ENCODE data around the gene CAMK1D.

The CAMK1D gene

GRCh38 chr10:12408472-12408871 lies 59.1 kb downstream of the CAMK1D start:
- peaks cover 9% of the 10 kb centered on the region for H3K4me1 Mint-ChIP-seq (ENCODE audit: low read depth)
- intact Hi-C loops (cut with micrococcal nuclease): no loop called here
- H3K9me3 Mint-ChIP-seq: no peaks in the 10 kb centered on the region
- H3K27me3 Mint-ChIP-seq: no peaks in the 10 kb centered on the region
- peaks cover 39% of the 10 kb centered on the region for H3K36me3 Mint-ChIP-seq (ENCODE audit: low read depth)
- no peak overlapping the region for H3K4me3 Mint-ChIP-seq
- H3K27ac Mint-ChIP-seq: no peak overlapping the region

- H3K36me3 Mint-ChIP-seq (ENCODE audit: low read depth): peaks cover 32% of the 10 kb centered on the region
- no peak overlapping the region for H3K4me3 Mint-ChIP-seq
- H3K4me1 Mint-ChIP-seq (ENCODE audit: low read depth): peaks cover 10% of the 10 kb centered on the region
- intact Hi-C loops (cut with micrococcal nuclease): no loop called here
- H3K9me3 Mint-ChIP-seq: no peaks in the 10 kb centered on the region
- H3K27me3 Mint-ChIP-seq: no peaks in the 10 kb centered on the region
- H3K27ac Mint-ChIP-seq: no peak overlapping the region
These were observed 59.8 kb downstream of the CAMK1D start for GRCh38 chr10:12409161-12409560.

- Mint-ChIP-seq H3K4me3 (no peak overlapping the region), H3K27me3 (no peaks in the 10 kb centered on the region), H3K27ac (no peak overlapping the region), H3K4me1 (ENCODE audit: low read depth) (peaks cover 13% of the 10 kb centered on the region), H3K36me3 (ENCODE audit: low read depth) (peaks cover 32% of the 10 kb centered on the region), H3K9me3 (no peaks in the 10 kb centered on the region)
- intact Hi-C loops (cut with micrococcal nuclease): no loop called here
These were observed 60.3 kb downstream of the CAMK1D start for GRCh38 chr10:12409613-12410012.

- intact Hi-C loops (cut with micrococcal nuclease): no loop called here
- Mint-ChIP-seq H3K36me3 (ENCODE audit: low read depth) (peaks cover 18% of the 10 kb centered on the region), H3K4me1 (ENCODE audit: low read depth) (peaks cover 18% of the 10 kb centered on the region), H3K9me3 (no peaks in the 10 kb centered on the region), H3K27ac (no peak overlapping the region), H3K4me3 (no peak overlapping the region), H3K27me3 (no peaks in the 10 kb centered on the region)
These were observed 63.5 kb downstream of the CAMK1D start for GRCh38 chr10:12412666-12413368.

- intact Hi-C loops (cut with micrococcal nuclease): no loop called here
- Mint-ChIP-seq H3K4me3 (no peak overlapping the region), H3K9me3 (no peaks in the 10 kb centered on the region), H3K4me1 (ENCODE audit: low read depth) (peaks cover 23% of the 10 kb centered on the region), H3K27me3 (no peaks in the 10 kb centered on the region), H3K36me3 (ENCODE audit: low read depth) (peaks cover 16% of the 10 kb centered on the region), H3K27ac (no peak overlapping the region)
These were observed 64.0 kb downstream of the CAMK1D start for GRCh38 chr10:12413369-12413711.

GRCh38 chr10:12414278-12414989 lies 65.1 kb downstream of the CAMK1D start:
- Mint-ChIP-seq H3K36me3 (ENCODE audit: low read depth) (peaks cover 6% of the 10 kb centered on the region), H3K27me3 (no peaks in the 10 kb centered on the region), H3K27ac (no peak overlapping the region), H3K4me3 (no peak overlapping the region), H3K4me1 (ENCODE audit: low read depth) (peaks cover 30% of the 10 kb centered on the region), H3K9me3 (no peaks in the 10 kb centered on the region)
- intact Hi-C loops (cut with micrococcal nuclease): no loop called here

GRCh38 chr10:12416344-12417050 lies 67.2 kb downstream of the CAMK1D start:
- Mint-ChIP-seq H3K9me3 (no peaks in the 10 kb centered on the region), H3K27ac (no peak overlapping the region), H3K4me1 (ENCODE audit: low read depth) (peaks cover 30% of the 10 kb centered on the region), H3K4me3 (peak overlapping the region; percentile 46), H3K36me3 (ENCODE audit: low read depth) (peaks cover 6% of the 10 kb centered on the region), H3K27me3 (no peaks in the 10 kb centered on the region)
- intact Hi-C loops (cut with micrococcal nuclease): no loop called here

GRCh38 chr10:12417331-12417730 lies 68.0 kb downstream of the CAMK1D start:
- H3K27ac Mint-ChIP-seq: no peak overlapping the region
- H3K4me3 Mint-ChIP-seq: no peak overlapping the region
- no peaks in the 10 kb centered on the region for H3K27me3 Mint-ChIP-seq
- H3K36me3 Mint-ChIP-seq (ENCODE audit: low read depth): peaks cover 9% of the 10 kb centered on the region
- H3K4me1 Mint-ChIP-seq (ENCODE audit: low read depth): peaks cover 30% of the 10 kb centered on the region
- intact Hi-C loops (cut with micrococcal nuclease): no loop called here
- no peaks in the 10 kb centered on the region for H3K9me3 Mint-ChIP-seq

GRCh38 chr10:12418000-12418399 lies 68.7 kb downstream of the CAMK1D start:
- intact Hi-C loops (cut with micrococcal nuclease): no loop called here
- no peak overlapping the region for H3K4me3 Mint-ChIP-seq
- H3K4me1 Mint-ChIP-seq (ENCODE audit: low read depth): peaks cover 30% of the 10 kb centered on the region
- H3K27ac Mint-ChIP-seq: no peak overlapping the region
- H3K27me3 Mint-ChIP-seq: no peaks in the 10 kb centered on the region
- H3K36me3 Mint-ChIP-seq (ENCODE audit: low read depth): peaks cover 12% of the 10 kb centered on the region
- no peaks in the 10 kb centered on the region for H3K9me3 Mint-ChIP-seq

GRCh38 chr10:12418725-12419261 lies 69.4 kb downstream of the CAMK1D start:
- H3K4me3 Mint-ChIP-seq: no peak overlapping the region
- H3K36me3 Mint-ChIP-seq (ENCODE audit: low read depth): peaks cover 12% of the 10 kb centered on the region
- H3K27me3 Mint-ChIP-seq: no peaks in the 10 kb centered on the region
- H3K4me1 Mint-ChIP-seq (ENCODE audit: low read depth): peaks cover 30% of the 10 kb centered on the region
- intact Hi-C loops (cut with micrococcal nuclease): no loop called here
- no peaks in the 10 kb centered on the region for H3K9me3 Mint-ChIP-seq
- H3K27ac Mint-ChIP-seq: no peak overlapping the region

GRCh38 chr10:12419262-12419847 lies 70.0 kb downstream of the CAMK1D start:
- Mint-ChIP-seq H3K27me3 (no peaks in the 10 kb centered on the region), H3K27ac (no peak overlapping the region), H3K36me3 (ENCODE audit: low read depth) (peaks cover 18% of the 10 kb centered on the region), H3K4me1 (ENCODE audit: low read depth) (peaks cover 31% of the 10 kb centered on the region), H3K4me3 (no peak overlapping the region), H3K9me3 (no peaks in the 10 kb centered on the region)
- intact Hi-C loops (cut with micrococcal nuclease): no loop called here

GRCh38 chr10:12420530-12421120 lies 71.3 kb downstream of the CAMK1D start:
- Mint-ChIP-seq H3K27ac (no peak overlapping the region), H3K27me3 (no peaks in the 10 kb centered on the region), H3K9me3 (no peaks in the 10 kb centered on the region), H3K36me3 (ENCODE audit: low read depth) (peaks cover 27% of the 10 kb centered on the region), H3K4me3 (no peak overlapping the region), H3K4me1 (ENCODE audit: low read depth) (peaks cover 42% of the 10 kb centered on the region)
- intact Hi-C loops (cut with micrococcal nuclease): no loop called here

GRCh38 chr10:12422189-12422588 lies 72.8 kb downstream of the CAMK1D start:
- no peaks in the 10 kb centered on the region for H3K27me3 Mint-ChIP-seq
- intact Hi-C loops (cut with micrococcal nuclease): no loop called here
- peaks cover 24% of the 10 kb centered on the region for H3K36me3 Mint-ChIP-seq (ENCODE audit: low read depth)
- H3K4me3 Mint-ChIP-seq: no peak overlapping the region
- H3K27ac Mint-ChIP-seq: no peak overlapping the region
- H3K4me1 Mint-ChIP-seq (ENCODE audit: low read depth): peaks cover 30% of the 10 kb centered on the region
- no peaks in the 10 kb centered on the region for H3K9me3 Mint-ChIP-seq

Measured in dendritic cell treated with granulocyte-macrophage colony-stimulating factor and Interleukin-4, amounts not matched to agents 40 ng/mL and 50 ng/mL, for 4 days (primary cell).